ENCODE results near the gene ZNF710.

DNA sequence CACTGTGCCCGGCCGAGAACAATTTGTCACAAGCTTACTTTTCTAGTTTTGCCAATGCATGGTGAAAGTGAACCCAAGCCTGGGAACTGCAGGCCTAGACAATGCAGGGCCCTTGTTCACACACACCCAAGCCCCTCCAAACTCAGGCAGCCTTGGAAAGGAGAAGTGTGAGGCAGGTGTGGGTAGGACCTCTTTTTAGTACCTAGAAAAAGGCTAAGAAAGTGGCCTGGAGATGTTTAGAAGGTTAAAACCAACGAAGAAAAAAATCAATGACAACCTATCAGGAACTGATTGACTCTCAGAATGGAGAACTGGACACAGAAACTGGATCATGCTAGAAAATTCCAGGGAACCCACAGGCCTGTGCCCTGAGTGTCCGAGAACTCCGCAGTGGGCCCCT is 82.3 kb downstream of the ZNF710 start:
- TF ChIP-seq, protein P1, sequence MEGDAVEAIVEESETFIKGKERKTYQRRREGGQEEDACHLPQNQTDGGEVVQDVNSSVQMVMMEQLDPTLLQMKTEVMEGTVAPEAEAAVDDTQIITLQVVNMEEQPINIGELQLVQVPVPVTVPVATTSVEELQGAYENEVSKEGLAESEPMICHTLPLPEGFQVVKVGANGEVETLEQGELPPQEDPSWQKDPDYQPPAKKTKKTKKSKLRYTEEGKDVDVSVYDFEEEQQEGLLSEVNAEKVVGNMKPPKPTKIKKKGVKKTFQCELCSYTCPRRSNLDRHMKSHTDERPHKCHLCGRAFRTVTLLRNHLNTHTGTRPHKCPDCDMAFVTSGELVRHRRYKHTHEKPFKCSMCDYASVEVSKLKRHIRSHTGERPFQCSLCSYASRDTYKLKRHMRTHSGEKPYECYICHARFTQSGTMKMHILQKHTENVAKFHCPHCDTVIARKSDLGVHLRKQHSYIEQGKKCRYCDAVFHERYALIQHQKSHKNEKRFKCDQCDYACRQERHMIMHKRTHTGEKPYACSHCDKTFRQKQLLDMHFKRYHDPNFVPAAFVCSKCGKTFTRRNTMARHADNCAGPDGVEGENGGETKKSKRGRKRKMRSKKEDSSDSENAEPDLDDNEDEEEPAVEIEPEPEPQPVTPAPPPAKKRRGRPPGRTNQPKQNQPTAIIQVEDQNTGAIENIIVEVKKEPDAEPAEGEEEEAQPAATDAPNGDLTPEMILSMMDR (conservative IDR thresholded peaks at IDR 0.05; ENCODE audit: low read depth, low read length) = no peak
- TF ChIP-seq POLR2A (IDR thresholded peaks at IDR 0.05; ENCODE audit: low read depth, low read length) = no peak
- no peak for TF ChIP-seq RCOR1 (IDR thresholded peaks at IDR 0.05; ENCODE audit: insufficient replicate concordance, low read length)
- no peak for TF ChIP-seq MXI1 (IDR thresholded peaks at IDR 0.05; ENCODE audit: borderline replicate concordance, low read depth, low read length)
- no peak for TF ChIP-seq NFE2L2 (IDR thresholded peaks at IDR 0.05; ENCODE audit: low read depth, low read length)
- TF ChIP-seq, protein P2, sequence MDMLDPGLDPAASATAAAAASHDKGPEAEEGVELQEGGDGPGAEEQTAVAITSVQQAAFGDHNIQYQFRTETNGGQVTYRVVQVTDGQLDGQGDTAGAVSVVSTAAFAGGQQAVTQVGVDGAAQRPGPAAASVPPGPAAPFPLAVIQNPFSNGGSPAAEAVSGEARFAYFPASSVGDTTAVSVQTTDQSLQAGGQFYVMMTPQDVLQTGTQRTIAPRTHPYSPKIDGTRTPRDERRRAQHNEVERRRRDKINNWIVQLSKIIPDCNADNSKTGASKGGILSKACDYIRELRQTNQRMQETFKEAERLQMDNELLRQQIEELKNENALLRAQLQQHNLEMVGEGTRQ (IDR thresholded peaks at IDR 0.05; ENCODE audit: low read depth, low read length) = no peak
- TF ChIP-seq CEBPB (IDR thresholded peaks at IDR 0.05; ENCODE audit: low read depth, low read length) = no peak
- no peak for TF ChIP-seq RAD21 (IDR thresholded peaks at IDR 0.05; ENCODE audit: low read length)
- TF ChIP-seq BHLHE40 (IDR thresholded peaks at IDR 0.05; ENCODE audit: low read depth, low read length) = no peak
- no peak for TF ChIP-seq MAFK (IDR thresholded peaks at IDR 0.05; ENCODE audit: low read depth, low read length)
